HEK293T (cell line): Measurements from ENCODE around the gene MDH1.
"Not testable (repeated sequence)": the region's sequence is repeated elsewhere in the genome, so short reads cannot be mapped to it uniquely, and the experiment has no call there.

ENCODE experiments used
- CTCF ChIA-PET: fragments of 350-600 bp; formaldehyde crosslinking; extraction: SDS; loops from one replicate; lab custom pipeline; 2021; ENCODE audit warnings: antibody characterized with exemption, inconsistent platforms; lab: Yijun Ruan, JAX
- POLR2A ChIA-PET: fragments of 350-600 bp; formaldehyde crosslinking; extraction: SDS; loops from one replicate; lab custom pipeline; 2020; ENCODE audit warnings: antibody characterized with exemption, inconsistent platforms; lab: Yijun Ruan, JAX
- DNase-seq: peaks from one replicate; pipeline ENCODE4 v3.0.0; 2012; ENCODE audit warnings: mixed read lengths; ENCODE audit errors: extremely low spot score
- ARNT ChIP-seq: fragments of 450-650 bp; IDR thresholded peaks from 2 replicates; pipeline ENCODE4 v1.6.1; 2017; ENCODE audit warnings: mild to moderate bottlenecking
- BHLHE40 ChIP-seq: fragments of 450-650 bp; IDR thresholded peaks from 2 replicates; pipeline ENCODE4 v1.6.1; 2016; ENCODE audit warnings: mild to moderate bottlenecking, moderate library complexity, borderline replicate concordance
- CTBP1 ChIP-seq: fragments of 450-650 bp; IDR thresholded peaks from 2 replicates; pipeline ENCODE4 v1.6.1; 2016; ENCODE audit warnings: borderline replicate concordance
- ELF4 ChIP-seq: fragments of 450-650 bp; IDR thresholded peaks from 2 replicates; pipeline ENCODE4 v1.6.1; 2017; ENCODE audit warnings: antibody characterized with exemption
- FOXA1 ChIP-seq: fragments of 450-650 bp; IDR thresholded peaks from 2 replicates; pipeline ENCODE4 v1.6.1; 2016; ENCODE audit warnings: mild to moderate bottlenecking
- FOXK2 ChIP-seq: fragments of 450-650 bp; IDR thresholded peaks from 2 replicates; pipeline ENCODE4 v1.6.1; 2016; ENCODE audit warnings: mild to moderate bottlenecking
- FOXM1 ChIP-seq: fragments of 450-650 bp; IDR thresholded peaks from 2 replicates; pipeline ENCODE4 v1.6.1; 2017; ENCODE audit warnings: mild to moderate bottlenecking, borderline replicate concordance
- HDGF ChIP-seq: fragments of 450-650 bp; IDR thresholded peaks from 2 replicates; pipeline ENCODE4 v1.6.1; 2017; ENCODE audit warnings: antibody characterized with exemption, borderline replicate concordance
- L3MBTL2 ChIP-seq: fragments of 450-650 bp; conservative IDR thresholded peaks from 2 replicates; pipeline ENCODE4 v1.6.1; 2016; ENCODE audit warnings: mild to moderate bottlenecking
- LEF1 ChIP-seq: fragments of 450-650 bp; IDR thresholded peaks from 2 replicates; pipeline ENCODE4 v1.6.1; 2017; ENCODE audit warnings: mild to moderate bottlenecking, borderline replicate concordance
- NFRKB ChIP-seq: fragments of 450-650 bp; IDR thresholded peaks from 2 replicates; pipeline ENCODE4 v1.6.1; 2016; ENCODE audit warnings: mild to moderate bottlenecking, moderate library complexity
- PKNOX1 ChIP-seq: fragments of 450-650 bp; IDR thresholded peaks from 2 replicates; pipeline ENCODE4 v1.6.1; 2016
- SP1 ChIP-seq: fragments of 450-650 bp; IDR thresholded peaks from 2 replicates; pipeline ENCODE4 v1.6.1; 2017
- SUZ12 ChIP-seq: fragments of 450-650 bp; IDR thresholded peaks from 2 replicates; pipeline ENCODE4 v1.6.1; 2016; ENCODE audit warnings: mild to moderate bottlenecking
- TARDBP ChIP-seq: fragments of 450-650 bp; IDR thresholded peaks from 2 replicates; pipeline ENCODE4 v1.6.1; 2016
- ZNF384 ChIP-seq: fragments of 450-650 bp; IDR thresholded peaks from 2 replicates; pipeline ENCODE4 v1.6.1; 2016

Gene MDH1

GRCh38 chr2:63594660-63595059, 5.9 kb downstream of the MDH1 start:
- CTCF ChIA-PET: no interaction called here

GRCh38 chr2:63596401-63596883, 7.7 kb downstream of the MDH1 start:
- DNase-seq: no peak
- CTCF ChIA-PET: interaction anchor here (0.6 kb wide), 1 partner anchor 591 kb away, joined by 3 read pairs; no protein-coding TSS in a partner anchor
- POLR2A ChIA-PET: interaction anchor here (1.5 kb wide), 1 partner anchor 8 kb away, joined by 3 read pairs; the partner anchor contains the start of genes MDH1 and WDPCP
- TF ChIP-seq SP1 (no peak), SUZ12 (no peak), ARNT (no peak), LEF1 (no peak), L3MBTL2 (no peak), PKNOX1 (no peak), FOXK2 (no peak), ELF4 (no peak), TARDBP (no peak), FOXA1 (no peak), ZNF384 (no peak), FOXM1 (no peak), NFRKB (no peak), CTBP1 (no peak)

More at GRCh38 chr2:63594660-63595059, 5.9 kb downstream of the MDH1 start:
- POLR2A ChIA-PET: no interaction called here
- no peak for TF ChIP-seq SUZ12
- no peak for DNase-seq

GRCh38 chr2:63598981-63599380, 10.2 kb downstream of the MDH1 start:
- TF ChIP-seq CTBP1: no peak
- no peak for TF ChIP-seq SP1
- TF ChIP-seq NFRKB: no peak
- no peak for TF ChIP-seq ARNT
- no peak for TF ChIP-seq ZNF384
- no peak for TF ChIP-seq PKNOX1
- TF ChIP-seq L3MBTL2: no peak
- TF ChIP-seq FOXK2: no peak
- TF ChIP-seq BHLHE40: no peak
- no peak for TF ChIP-seq LEF1
- no peak for TF ChIP-seq ELF4
- TF ChIP-seq SUZ12: no peak
- TF ChIP-seq FOXA1: no peak
- no peak for TF ChIP-seq HDGF
- no peak for TF ChIP-seq FOXM1
- TF ChIP-seq TARDBP: no peak
- POLR2A ChIA-PET: interaction anchor here (3.0 kb wide), 1 partner anchor 10 kb away, joined by 15 read pairs; the partner anchor contains the start of genes MDH1 and WDPCP
- CTCF ChIA-PET: no interaction called here
- no peak for DNase-seq

GRCh38 chr2:63600881-63601460, 12.2 kb downstream of the MDH1 start:
- ChIA-PET POLR2A (interaction anchor here (3.0 kb wide), 1 partner anchor 12 kb away, joined by 15 read pairs; the partner anchor contains the start of genes MDH1 and WDPCP), CTCF (no interaction called here)
- no peak for TF ChIP-seq PKNOX1
- DNase-seq: no peak

- ChIA-PET CTCF (no interaction called here), POLR2A (interaction anchor here (1.1 kb wide), 1 partner anchor 16 kb away, joined by 3 read pairs; the partner anchor contains the start of genes MDH1 and WDPCP)
- DNase-seq: no peak
- no peak for TF ChIP-seq SUZ12
- TF ChIP-seq CTBP1: no peak
- TF ChIP-seq PKNOX1: no peak
- no peak for TF ChIP-seq ZNF384
These were observed 15.9 kb downstream of the MDH1 start for GRCh38 chr2:63604666-63605065.

- POLR2A ChIA-PET, CTCF ChIA-PET: not testable (repeated sequence)
These were observed 20.1 kb downstream of the MDH1 start for GRCh38 chr2:63608865-63609264.

GRCh38 chr2:63610525-63610924, 21.8 kb downstream of the MDH1 start:
- no peak for DNase-seq
- CTCF ChIA-PET: interaction anchor here (0.6 kb wide), 1 partner anchor 11 kb away, joined by 3 read pairs; no protein-coding TSS in a partner anchor
- no peak for TF ChIP-seq LEF1
- no peak for TF ChIP-seq FOXK2
- no peak for TF ChIP-seq SP1
- no peak for TF ChIP-seq NFRKB
- no peak for TF ChIP-seq FOXM1
- TF ChIP-seq SUZ12: no peak
- no peak for TF ChIP-seq ARNT
- TF ChIP-seq L3MBTL2: no peak
- TF ChIP-seq BHLHE40: no peak
- TF ChIP-seq ELF4: no peak
- no peak for TF ChIP-seq TARDBP
- POLR2A ChIA-PET: no interaction called here

More at GRCh38 chr2:63608865-63609264, 20.1 kb downstream of the MDH1 start:
- not testable (repeated sequence) for DNase-seq
